ENCODE measurements around the gene MBD4. TPM values are rescaled to one million over a fixed set of nuclear protein-coding genes. Genes with fewer than 3 reads are reported as not detected.

MBD4 gene
- total and polyA plus RNA-seq, 10 of the 15 experiments (the other 5 are each of a cell fraction or from before 2014, with no cell fraction given), result 17.7 to 59.0 (median 49.0) TPM

- Histone ChIP-seq H3K79me2 (ENCODE audit: control insufficient read depth, insufficient read depth, low read length) (no peaks in the 10 kb centered on the region), H3K9me3 (replicated peaks; ENCODE audit: control insufficient read depth, insufficient read depth, low read length) (peaks cover 2% of the 10 kb centered on the region; the same call in 2 of the 3 replicates), H3K9ac (ENCODE audit: control insufficient read depth, insufficient read depth, low read length) (no peak overlapping the region; the same call in 1 of the 2 replicates), H4K20me1 (ENCODE audit: control insufficient read depth, insufficient read depth) (no peaks in the 10 kb centered on the region), H3K27me3 (replicated peaks in 1 of 2; ENCODE audit: control insufficient read depth in 2 of 2, insufficient read depth in 2 of 2, low read length in 1 of 2) (no peaks in the 10 kb centered on the region), H3K4me1 (ENCODE audit: control insufficient read depth, insufficient read depth, low read length) (peaks cover 26% of the 10 kb centered on the region), H3K4me2 (ENCODE audit: control insufficient read depth, insufficient read depth) (peak overlapping the region; percentile 96), H3K4me3 (peak overlapping the region; percentile 50; the same call in 1 of the 2 replicates), H3K27ac (ENCODE audit: control insufficient read depth, insufficient read depth) (no peak overlapping the region), H3K36me3 (ENCODE audit: control insufficient read depth in 2 of 2, insufficient read depth in 2 of 2, low read length in 1 of 2) (peaks cover 8 to 10% of the 10 kb centered on the region in 2 experiments), H2AFZ (ENCODE audit: control insufficient read depth, low read depth, low read length) (peak overlapping the region; percentile 66; the same call in 1 of the 2 replicates)
- no peak for FAIRE-seq
- POLR2A ChIA-PET, result interaction anchor here (1.3 to 5.3 kb wide), 2 partner anchors 12 to 13 kb away, joined by 7 to 40 read pairs; partner anchors contain the start of genes IFT122 and MBD4
- in situ Hi-C loops (cut with MboI), result no loop called here
- RAD21 ChIA-PET (ENCODE audit: unreplicated experiment), result interaction anchor here (0.7 to 5.9 kb wide), 4 partner anchors 10 to 53 kb away, joined by 3 to 29 read pairs (median 7); partner anchors contain the start of genes IFT122 and MBD4
- TF ChIP-seq ETV6 (conservative IDR thresholded peaks at IDR 0.05 in 1 of 2, IDR thresholded peaks at IDR 0.05 in 1 of 2; ENCODE audit: borderline replicate concordance in 1 of 2, low read depth in 1 of 2) (no peak), TAF1 (IDR thresholded peaks at IDR 0.05; ENCODE audit: borderline replicate concordance, low read depth, low read length) (no peak), NFYA (IDR thresholded peaks at IDR 0.05; ENCODE audit: borderline replicate concordance, low read depth, low read length) (no peak), USF2 (IDR thresholded peaks at IDR 0.05; ENCODE audit: borderline replicate concordance, low read depth, low read length) (no peak), CREB1 (IDR thresholded peaks at IDR 0.05; ENCODE audit: low read depth) (no peak)
- no peak for ATAC-seq
- intact Hi-C loops (cut with micrococcal nuclease; ENCODE audit: unreplicated experiment), result no loop called here
- 30% methylated on average over 8 of the region's 8 CpGs for WGBS (ENCODE audit: insufficient coverage, insufficient replicate concordance, low lambda C conversion rate, missing lambda C conversion rate)
- SMC1A ChIA-PET (ENCODE audit: uncharacterized antibody, unreplicated experiment), result interaction anchor here (1.5 to 3.2 kb wide), 6 partner anchors 7 to 45 kb away, joined by 5 to 22 read pairs (median 8); partner anchors contain the start of genes IFT122 and MBD4
- no TSS peak for BruUV-seq (replicated peaks)
- CTCF ChIA-PET, result interaction anchor here (1.3 to 3.9 kb wide), 4 partner anchors 11 to 45 kb away, joined by 8 to 17 read pairs (median 14); partner anchors contain the start of genes IFT122 and MBD4
- DNase-seq (ENCODE audit: low read depth, low spot score), result no peak
These were observed 11.8 kb downstream of the MBD4 start for GRCh38 chr3:129428007-129428375.

Data from GM12878 (cell line).